OCI-LY3 (cell line): Measurements from ENCODE around the gene STX18.

Source experiments
- H2AFZ ChIP-seq: fragments of 200-600, 300-600 bp; shearing (Covaris generic); 2 replicates; pipeline ENCODE4 v1.6.0; 2014; ENCODE audit warnings: antibody characterized with exemption, low read depth, low read length
- H3K27ac ChIP-seq: fragments of 200-600, 300-600 bp; sonication (generic); 2 replicates; pipeline ENCODE4 v1.5.1; 2014; ENCODE audit warnings: mild to moderate bottlenecking, low read length, moderate library complexity, mixed read lengths
- H3K27me3 ChIP-seq: fragments of 200-600, 300-600 bp; sonication (generic); 2 replicates; pipeline ENCODE4 v1.6.1; 2014; ENCODE audit warnings: low read depth, low read length, mixed read lengths
- H3K36me3 ChIP-seq: fragments of 200-600, 300-600 bp; sonication (generic); replicated peaks from 2 replicates; pipeline ENCODE3; 2014; ENCODE audit warnings: low read depth, low read length, mixed read lengths
- H3K4me1 ChIP-seq: fragments of 300-600, 200-600 bp; sonication (generic); 2 replicates; pipeline ENCODE4 v1.6.1; 2014; ENCODE audit warnings: low read length, mixed read lengths
- H3K4me2 ChIP-seq: fragments of 200-600, 300-600 bp; sonication (generic); 2 replicates; pipeline ENCODE4 v1.6.1; 2014; ENCODE audit warnings: low read length, mixed read lengths
- H3K4me3 ChIP-seq: fragments of 300-600, 200-600 bp; sonication (generic); 2 replicates; pipeline ENCODE4 v1.5.1; 2014; ENCODE audit warnings: antibody characterized with exemption, mild to moderate bottlenecking, low read length, moderate library complexity
- H3K79me2 ChIP-seq: fragments of 300-600, 200-600 bp; shearing (Covaris generic); 2 replicates; pipeline ENCODE4 v1.6.1; 2014; ENCODE audit warnings: mild to moderate bottlenecking, low read length, mixed read lengths
- H3K9ac ChIP-seq: fragments of 300-600, 200-600 bp; shearing (Covaris generic); 2 replicates; pipeline ENCODE4 v1.6.0; 2014; ENCODE audit warnings: mild to moderate bottlenecking, low read length, moderate library complexity
- H3K9me3 ChIP-seq: fragments of 200-600, 300-600 bp; shearing (Covaris generic); 2 replicates; pipeline ENCODE4 v1.6.1; 2014; ENCODE audit warnings: low read length, mixed read lengths; ENCODE audit not compliant: insufficient read depth
- H4K20me1 ChIP-seq: fragments of 200-600, 300-600 bp; sonication (generic); 2 replicates; pipeline ENCODE4 v1.6.1; 2016; ENCODE audit warnings: low read length, mixed read lengths; ENCODE audit not compliant: insufficient read depth
- EZH2phosphoT487 ChIP-seq: fragments of 200-600 bp; shearing (Covaris generic); IDR thresholded peaks from 2 replicates; pipeline ENCODE4 v1.6.1; 2018; ENCODE audit warnings: antibody characterized with exemption, mixed run types, low read depth
- TF ChIP-seq, protein P1 (sequence below): fragments of 200-600, 300-600 bp; sonication (generic); IDR thresholded peaks from 2 replicates; pipeline ENCODE4 v1.5.1; 2014; ENCODE audit warnings: antibody characterized with exemption, low read length, low read depth

The STX18 gene

DNA sequence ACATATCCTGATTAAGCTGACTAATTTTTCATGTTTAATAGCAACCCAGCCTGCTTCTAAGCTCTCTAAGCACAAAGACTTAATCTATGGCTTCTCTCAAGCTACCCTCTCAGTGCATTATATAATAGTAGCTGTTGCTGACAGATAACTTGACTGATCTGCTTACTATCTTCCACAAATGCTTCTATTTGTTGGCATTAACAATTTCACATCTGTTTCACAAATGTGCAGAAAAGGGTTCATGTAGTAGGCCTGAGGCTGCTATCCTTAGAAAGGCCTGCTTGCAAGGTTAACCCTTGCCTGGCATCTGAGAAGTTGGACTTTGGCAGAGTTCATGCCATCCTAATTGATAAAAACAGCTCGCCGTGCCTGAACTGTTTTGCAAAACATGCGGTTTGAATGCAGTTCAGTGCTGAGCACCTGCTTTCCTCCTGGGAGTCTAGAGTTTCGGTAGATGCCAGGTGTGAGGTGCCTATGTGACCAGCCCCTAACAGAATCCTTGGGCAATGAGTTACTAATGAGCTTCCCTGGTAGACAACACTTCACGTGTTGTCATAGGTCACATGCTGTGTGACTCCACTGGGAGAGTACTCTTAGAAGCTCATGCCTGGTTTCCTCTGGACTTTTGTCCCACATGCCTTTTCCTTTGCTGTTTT is 86.5 kb downstream of the STX18 start:
- peak overlapping the region; percentile 31 for H3K4me2 ChIP-seq
- H3K27ac ChIP-seq = no peak overlapping the region
- H3K4me3 ChIP-seq = no peak overlapping the region
- TF ChIP-seq, protein P1, sequence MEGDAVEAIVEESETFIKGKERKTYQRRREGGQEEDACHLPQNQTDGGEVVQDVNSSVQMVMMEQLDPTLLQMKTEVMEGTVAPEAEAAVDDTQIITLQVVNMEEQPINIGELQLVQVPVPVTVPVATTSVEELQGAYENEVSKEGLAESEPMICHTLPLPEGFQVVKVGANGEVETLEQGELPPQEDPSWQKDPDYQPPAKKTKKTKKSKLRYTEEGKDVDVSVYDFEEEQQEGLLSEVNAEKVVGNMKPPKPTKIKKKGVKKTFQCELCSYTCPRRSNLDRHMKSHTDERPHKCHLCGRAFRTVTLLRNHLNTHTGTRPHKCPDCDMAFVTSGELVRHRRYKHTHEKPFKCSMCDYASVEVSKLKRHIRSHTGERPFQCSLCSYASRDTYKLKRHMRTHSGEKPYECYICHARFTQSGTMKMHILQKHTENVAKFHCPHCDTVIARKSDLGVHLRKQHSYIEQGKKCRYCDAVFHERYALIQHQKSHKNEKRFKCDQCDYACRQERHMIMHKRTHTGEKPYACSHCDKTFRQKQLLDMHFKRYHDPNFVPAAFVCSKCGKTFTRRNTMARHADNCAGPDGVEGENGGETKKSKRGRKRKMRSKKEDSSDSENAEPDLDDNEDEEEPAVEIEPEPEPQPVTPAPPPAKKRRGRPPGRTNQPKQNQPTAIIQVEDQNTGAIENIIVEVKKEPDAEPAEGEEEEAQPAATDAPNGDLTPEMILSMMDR = no peak
- no peak overlapping the region for H2AFZ ChIP-seq
- no peaks in the 10 kb centered on the region for H3K9me3 ChIP-seq
- peaks cover 35% of the 10 kb centered on the region for H3K36me3 ChIP-seq
- no peak overlapping the region for H3K9ac ChIP-seq
- H4K20me1 ChIP-seq = peaks cover 9% of the 10 kb centered on the region; the same call in 1 of the 2 replicates
- H3K4me1 ChIP-seq = peaks cover 20% of the 10 kb centered on the region
- no peaks in the 10 kb centered on the region for H3K79me2 ChIP-seq
- H3K27me3 ChIP-seq = no peaks in the 10 kb centered on the region

DNA sequence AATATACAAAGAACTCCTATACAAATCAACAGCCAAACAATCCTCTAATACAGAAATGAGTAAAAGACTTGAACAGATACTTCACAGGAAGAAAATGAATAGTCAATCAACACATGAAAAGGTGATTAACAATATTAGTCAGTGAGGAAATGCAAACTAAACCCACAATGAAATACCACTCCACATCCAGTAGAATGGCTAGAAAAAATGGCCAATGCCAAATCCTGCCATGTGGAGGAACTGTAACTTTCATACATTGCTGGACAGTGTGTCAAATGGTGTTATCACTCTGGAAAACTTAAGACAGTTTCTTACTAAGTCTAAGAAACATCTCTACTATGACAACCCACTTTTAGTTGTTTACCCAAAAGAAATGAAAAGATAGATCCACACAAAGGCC is 95.4 kb downstream of the STX18 start:
- Histone ChIP-seq H2AFZ (no peak overlapping the region), H3K9ac (no peak overlapping the region), H3K9me3 (no peaks in the 10 kb centered on the region), H3K4me2 (no peak overlapping the region), H3K27ac (no peak overlapping the region), H3K79me2 (no peaks in the 10 kb centered on the region), H3K36me3 (peaks cover 4% of the 10 kb centered on the region), H3K4me1 (peaks cover 9% of the 10 kb centered on the region), H3K27me3 (no peaks in the 10 kb centered on the region), H3K4me3 (no peak overlapping the region), H4K20me1 (0 out of 2 replicates have a peak, but pooled peaks cover 6% of the 10 kb centered on the region)
- TF ChIP-seq, protein P1 = no peak
- TF ChIP-seq EZH2phosphoT487 = no peak

DNA sequence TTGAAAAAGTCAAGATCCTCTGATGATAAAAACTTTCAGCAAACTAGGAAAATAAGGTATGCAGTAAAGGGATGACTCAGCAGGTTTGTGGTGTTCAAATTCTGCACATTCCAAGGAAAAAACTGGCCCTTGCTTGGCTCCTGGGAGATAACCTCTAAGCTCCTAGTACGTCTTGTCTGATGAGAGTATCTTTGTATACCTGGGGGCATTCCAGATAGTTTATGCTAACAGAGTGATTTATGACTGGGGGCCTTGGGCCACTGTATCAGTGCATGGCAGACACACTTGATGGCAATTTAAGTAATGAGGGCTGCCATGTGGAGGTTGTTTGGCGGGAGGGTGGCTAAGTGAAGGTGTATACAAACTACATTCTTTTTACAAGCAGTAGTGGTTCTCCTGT is 98.0 kb downstream of the STX18 start:
- H3K9ac ChIP-seq = no peak overlapping the region
- no peak overlapping the region for H3K4me2 ChIP-seq
- H3K27ac ChIP-seq = no peak overlapping the region
- TF ChIP-seq EZH2phosphoT487 = no peak
- TF ChIP-seq, protein P1 = no peak
- H3K36me3 ChIP-seq = peaks cover 8% of the 10 kb centered on the region
- no peaks in the 10 kb centered on the region for H3K27me3 ChIP-seq
- H2AFZ ChIP-seq = no peak overlapping the region
- H3K4me3 ChIP-seq = no peak overlapping the region
- peaks cover 5% of the 10 kb centered on the region; the same call in 1 of the 2 replicates for H4K20me1 ChIP-seq
- no peaks in the 10 kb centered on the region for H3K9me3 ChIP-seq
- peaks cover 9% of the 10 kb centered on the region for H3K4me1 ChIP-seq
- H3K79me2 ChIP-seq = no peaks in the 10 kb centered on the region

DNA sequence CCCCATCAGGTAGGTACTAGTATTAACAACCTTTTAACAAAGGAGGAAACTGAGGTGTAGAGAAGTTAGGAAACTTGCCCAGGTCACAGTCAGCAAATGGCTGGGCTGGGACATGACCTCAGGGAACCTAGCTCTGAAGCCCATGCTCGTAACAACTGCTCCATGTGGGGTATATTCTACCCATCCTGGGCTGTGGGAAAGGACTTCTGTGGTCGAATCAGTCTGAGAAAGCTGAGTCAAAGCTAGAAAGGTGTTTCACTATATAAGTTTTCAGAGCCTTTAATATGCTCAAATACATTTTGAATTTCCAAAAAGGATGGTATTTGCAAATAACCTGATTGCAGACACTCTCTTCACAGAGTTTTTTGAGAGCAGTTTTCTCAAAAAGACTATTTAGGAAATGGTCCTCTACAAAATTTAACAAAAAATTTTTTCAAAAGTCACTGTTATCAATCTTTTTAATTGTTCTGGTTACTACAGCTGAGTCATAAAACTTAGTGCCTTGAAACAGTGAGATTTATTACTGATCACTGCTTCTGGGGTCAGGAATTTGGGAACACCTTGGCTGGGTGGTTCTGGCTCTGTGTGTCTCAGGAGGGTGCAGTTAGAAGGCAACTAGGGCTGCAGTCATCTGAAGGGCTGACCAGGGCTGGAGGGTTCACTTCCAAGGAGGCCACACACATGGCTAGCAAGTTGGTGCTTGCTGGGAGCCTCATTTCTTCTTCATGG is 101.4 kb downstream of the STX18 start:
- Histone ChIP-seq H3K9me3 (no peaks in the 10 kb centered on the region), H3K4me1 (peaks cover 9% of the 10 kb centered on the region), H3K36me3 (peaks cover 9% of the 10 kb centered on the region), H2AFZ (no peak overlapping the region), H3K4me2 (no peak overlapping the region), H3K4me3 (no peak overlapping the region), H4K20me1 (peaks cover 5% of the 10 kb centered on the region; the same call in 1 of the 2 replicates), H3K27me3 (no peaks in the 10 kb centered on the region), H3K9ac (no peak overlapping the region), H3K79me2 (no peaks in the 10 kb centered on the region), H3K27ac (no peak overlapping the region)
- TF ChIP-seq, protein P1 = no peak
- no peak for TF ChIP-seq EZH2phosphoT487
